DND-41 (cell line): Measurements from ENCODE around the gene CLDN20.

ENCODE experiments used
- EZH2 ChIP-seq: IDR thresholded peaks from 3 replicates; pipeline ENCODE4 v1.6.1; 2012; ENCODE audit warnings: borderline replicate concordance, low read depth, mild to moderate bottlenecking, moderate library complexity, low read length, inconsistent platforms; ENCODE audit not compliant: severe bottlenecking
- TF ChIP-seq, protein P1 (sequence below): IDR thresholded peaks from 2 replicates; pipeline ENCODE4 v1.5.1; 2012; ENCODE audit warnings: borderline replicate concordance, low read length, moderate library complexity, mild to moderate bottlenecking; ENCODE audit not compliant: poor library complexity, severe bottlenecking; ENCODE audit errors: extremely low read depth

DNA sequence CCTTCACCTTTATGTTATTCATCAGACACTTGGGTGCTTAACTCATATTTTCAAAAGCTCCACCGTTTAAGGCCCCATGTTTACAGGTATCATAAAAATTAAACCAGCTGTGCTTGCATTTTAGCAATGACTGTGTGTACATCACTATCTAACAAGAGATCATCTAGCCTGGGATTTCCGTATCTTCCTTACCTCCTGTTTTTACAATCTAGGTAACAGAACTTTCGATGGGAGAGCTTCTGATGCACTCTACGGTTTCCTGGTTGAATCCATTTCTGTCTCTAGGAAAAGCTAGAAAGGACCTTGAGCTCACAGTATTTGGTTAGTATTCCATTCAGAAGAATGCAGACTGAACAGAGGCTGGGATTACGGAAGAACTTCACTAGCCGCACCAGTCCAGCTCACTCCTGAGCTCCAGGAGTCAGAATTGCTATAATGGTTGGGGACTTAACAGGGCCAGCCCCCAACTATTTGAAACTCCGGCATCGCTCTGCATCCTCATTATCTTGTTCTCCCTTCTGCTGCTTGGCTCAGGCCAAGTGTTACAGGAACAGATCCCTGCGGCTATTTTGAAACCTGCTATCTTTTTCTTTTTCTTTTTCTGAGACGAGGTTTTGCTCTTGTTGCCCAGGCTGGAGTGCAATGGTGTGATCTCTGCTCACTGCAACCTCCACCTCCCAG lies 13.0 kb upstream of the CLDN20 start:
- no peak for TF ChIP-seq EZH2
- TF ChIP-seq, protein P1, sequence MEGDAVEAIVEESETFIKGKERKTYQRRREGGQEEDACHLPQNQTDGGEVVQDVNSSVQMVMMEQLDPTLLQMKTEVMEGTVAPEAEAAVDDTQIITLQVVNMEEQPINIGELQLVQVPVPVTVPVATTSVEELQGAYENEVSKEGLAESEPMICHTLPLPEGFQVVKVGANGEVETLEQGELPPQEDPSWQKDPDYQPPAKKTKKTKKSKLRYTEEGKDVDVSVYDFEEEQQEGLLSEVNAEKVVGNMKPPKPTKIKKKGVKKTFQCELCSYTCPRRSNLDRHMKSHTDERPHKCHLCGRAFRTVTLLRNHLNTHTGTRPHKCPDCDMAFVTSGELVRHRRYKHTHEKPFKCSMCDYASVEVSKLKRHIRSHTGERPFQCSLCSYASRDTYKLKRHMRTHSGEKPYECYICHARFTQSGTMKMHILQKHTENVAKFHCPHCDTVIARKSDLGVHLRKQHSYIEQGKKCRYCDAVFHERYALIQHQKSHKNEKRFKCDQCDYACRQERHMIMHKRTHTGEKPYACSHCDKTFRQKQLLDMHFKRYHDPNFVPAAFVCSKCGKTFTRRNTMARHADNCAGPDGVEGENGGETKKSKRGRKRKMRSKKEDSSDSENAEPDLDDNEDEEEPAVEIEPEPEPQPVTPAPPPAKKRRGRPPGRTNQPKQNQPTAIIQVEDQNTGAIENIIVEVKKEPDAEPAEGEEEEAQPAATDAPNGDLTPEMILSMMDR, result no peak
